HG03060 (cell line): ENCODE measurements around the gene SEMA4D.

Experiments used
- ATAC-seq: cut with Tn5 transposase; IDR thresholded peaks from one replicate; pipeline ENCODE4 v1.9.1; 2021; ENCODE audit warnings: low read depth, moderate number of reproducible peaks; ENCODE audit not compliant: unreplicated experiment

The SEMA4D gene

GRCh38 chr9:89502671-89503070, 4.8 kb upstream of the SEMA4D start:
- no peak for ATAC-seq

- no peak for ATAC-seq
These were observed 4.2 kb upstream of the SEMA4D start for GRCh38 chr9:89502038-89502601.

GRCh38 chr9:89501311-89501898, 3.5 kb upstream of the SEMA4D start:
- no peak for ATAC-seq

- ATAC-seq, result no peak
These were observed 2.1 kb upstream of the SEMA4D start for GRCh38 chr9:89500008-89500407.

GRCh38 chr9:89498852-89499480, 1.1 kb upstream of the SEMA4D start:
- no peak for ATAC-seq

- ATAC-seq, result no peak
These were observed 503 bp downstream of the SEMA4D start for GRCh38 chr9:89497257-89497963.

- no peak for ATAC-seq
These were observed 1.2 kb downstream of the SEMA4D start for GRCh38 chr9:89496645-89497256.

GRCh38 chr9:89495824-89496560, 1.9 kb downstream of the SEMA4D start:
- ATAC-seq, result no peak

GRCh38 chr9:89494199-89494598, 3.7 kb downstream of the SEMA4D start:
- ATAC-seq, result no peak

- no peak for ATAC-seq
These were observed 4.2 kb downstream of the SEMA4D start for GRCh38 chr9:89493671-89494070.

GRCh38 chr9:89493181-89493580, 4.7 kb downstream of the SEMA4D start:
- ATAC-seq, result no peak

- ATAC-seq, result no peak
These were observed 5.3 kb downstream of the SEMA4D start for GRCh38 chr9:89492586-89492985.

- ATAC-seq, result no peak
These were observed 6.2 kb downstream of the SEMA4D start for GRCh38 chr9:89491694-89492093.

GRCh38 chr9:89489548-89490530, 8.1 kb downstream of the SEMA4D start:
- no peak for ATAC-seq

GRCh38 chr9:89488936-89489335, 9.0 kb downstream of the SEMA4D start:
- ATAC-seq, result no peak

- no peak for ATAC-seq
These were observed 9.8 kb downstream of the SEMA4D start for GRCh38 chr9:89488131-89488530.

- no peak for ATAC-seq
These were observed 11.2 kb downstream of the SEMA4D start for GRCh38 chr9:89486681-89487080.

- ATAC-seq, result no peak
These were observed 13.2 kb downstream of the SEMA4D start for GRCh38 chr9:89484475-89485404.
